SK-N-SH (cell line): ENCODE results near the gene ZNRF4.

Experiments used
- ELF1 ChIP-seq: IDR thresholded peaks from 2 replicates; pipeline ENCODE4 v1.4.0; 2012
- EP300 ChIP-seq, 2 experiments: IDR thresholded peaks; 2 replicates each; pipeline versions ENCODE4 v1.4.0 to v1.6.1; 2012; ENCODE audit warnings: borderline replicate concordance in 1 of 2, low read depth in 1 of 2, low read length in 1 of 2
- EZH2phosphoT487 ChIP-seq: fragments of 200-600 bp; sonication (generic); IDR thresholded peaks from 2 replicates; pipeline ENCODE4 v1.6.1; 2017; ENCODE audit warnings: low read depth, mixed run types, mild to moderate bottlenecking, antibody characterized with exemption, moderate library complexity, borderline replicate concordance
- NFIC ChIP-seq: IDR thresholded peaks from 2 replicates; pipeline ENCODE4 v1.4.0; 2012; ENCODE audit warnings: borderline replicate concordance
- POLR2AphosphoS5 ChIP-seq: IDR thresholded peaks from 2 replicates; pipeline ENCODE4 v1.6.1; 2012; ENCODE audit warnings: low read depth, low read length
- TF ChIP-seq, protein P1 (sequence below): fragments of 200-600 bp; sonication (generic); IDR thresholded peaks from 2 replicates; pipeline ENCODE4 v1.6.1; 2017; ENCODE audit warnings: antibody characterized with exemption, mild to moderate bottlenecking, moderate library complexity
- TF ChIP-seq, protein P2 (sequence below): IDR thresholded peaks from 2 replicates; pipeline ENCODE4 v1.4.0; 2012; ENCODE audit warnings: low read depth, borderline replicate concordance

GRCh38 chr19:5417495-5418436 lies 37.5 kb upstream of the ZNRF4 start:
- TF ChIP-seq NFIC, result no peak
- TF ChIP-seq, protein P1, sequence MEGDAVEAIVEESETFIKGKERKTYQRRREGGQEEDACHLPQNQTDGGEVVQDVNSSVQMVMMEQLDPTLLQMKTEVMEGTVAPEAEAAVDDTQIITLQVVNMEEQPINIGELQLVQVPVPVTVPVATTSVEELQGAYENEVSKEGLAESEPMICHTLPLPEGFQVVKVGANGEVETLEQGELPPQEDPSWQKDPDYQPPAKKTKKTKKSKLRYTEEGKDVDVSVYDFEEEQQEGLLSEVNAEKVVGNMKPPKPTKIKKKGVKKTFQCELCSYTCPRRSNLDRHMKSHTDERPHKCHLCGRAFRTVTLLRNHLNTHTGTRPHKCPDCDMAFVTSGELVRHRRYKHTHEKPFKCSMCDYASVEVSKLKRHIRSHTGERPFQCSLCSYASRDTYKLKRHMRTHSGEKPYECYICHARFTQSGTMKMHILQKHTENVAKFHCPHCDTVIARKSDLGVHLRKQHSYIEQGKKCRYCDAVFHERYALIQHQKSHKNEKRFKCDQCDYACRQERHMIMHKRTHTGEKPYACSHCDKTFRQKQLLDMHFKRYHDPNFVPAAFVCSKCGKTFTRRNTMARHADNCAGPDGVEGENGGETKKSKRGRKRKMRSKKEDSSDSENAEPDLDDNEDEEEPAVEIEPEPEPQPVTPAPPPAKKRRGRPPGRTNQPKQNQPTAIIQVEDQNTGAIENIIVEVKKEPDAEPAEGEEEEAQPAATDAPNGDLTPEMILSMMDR, result no peak
- TF ChIP-seq POLR2AphosphoS5, result no peak
- TF ChIP-seq EZH2phosphoT487, result no peak
- TF ChIP-seq, protein P2, sequence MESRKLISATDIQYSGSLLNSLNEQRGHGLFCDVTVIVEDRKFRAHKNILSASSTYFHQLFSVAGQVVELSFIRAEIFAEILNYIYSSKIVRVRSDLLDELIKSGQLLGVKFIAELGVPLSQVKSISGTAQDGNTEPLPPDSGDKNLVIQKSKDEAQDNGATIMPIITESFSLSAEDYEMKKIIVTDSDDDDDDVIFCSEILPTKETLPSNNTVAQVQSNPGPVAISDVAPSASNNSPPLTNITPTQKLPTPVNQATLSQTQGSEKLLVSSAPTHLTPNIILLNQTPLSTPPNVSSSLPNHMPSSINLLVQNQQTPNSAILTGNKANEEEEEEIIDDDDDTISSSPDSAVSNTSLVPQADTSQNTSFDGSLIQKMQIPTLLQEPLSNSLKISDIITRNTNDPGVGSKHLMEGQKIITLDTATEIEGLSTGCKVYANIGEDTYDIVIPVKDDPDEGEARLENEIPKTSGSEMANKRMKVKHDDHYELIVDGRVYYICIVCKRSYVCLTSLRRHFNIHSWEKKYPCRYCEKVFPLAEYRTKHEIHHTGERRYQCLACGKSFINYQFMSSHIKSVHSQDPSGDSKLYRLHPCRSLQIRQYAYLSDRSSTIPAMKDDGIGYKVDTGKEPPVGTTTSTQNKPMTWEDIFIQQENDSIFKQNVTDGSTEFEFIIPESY, result no peak
- TF ChIP-seq ELF1, result no peak
- TF ChIP-seq EP300 (IDR thresholded peaks at IDR 0.05; ENCODE audit: borderline replicate concordance in 1 of 2, low read depth in 1 of 2, low read length in 1 of 2), result no peak
